HG02763 (cell line): ENCODE measurements around the gene HYPK.
A peak's percentile ranks its signal among the peaks of the same experiment; 100 is the strongest.
"Not testable (repeated sequence)": the region's sequence is repeated elsewhere in the genome, so short reads cannot be mapped to it uniquely, and the experiment has no call there.

ENCODE experiments used
- ATAC-seq: cut with Tn5 transposase; IDR thresholded peaks from one replicate; pipeline ENCODE4 v1.9.1; 2021; ENCODE audit warnings: mild to moderate bottlenecking, moderate library complexity; ENCODE audit not compliant: unreplicated experiment

HYPK gene

GRCh38 chr15:43795197-43795596 is 5.2 kb upstream of the HYPK start:
- no peak for ATAC-seq

- ATAC-seq, result no peak
Measured at GRCh38 chr15:43795997-43796396, 4.4 kb upstream of the HYPK start.

GRCh38 chr15:43796566-43796965 is 3.8 kb upstream of the HYPK start:
- ATAC-seq, result no peak

- ATAC-seq, result no peak
Measured at GRCh38 chr15:43799209-43799944, 1.0 kb upstream of the HYPK start.

- ATAC-seq, result no peak
Measured at GRCh38 chr15:43799945-43800285, 484 bp upstream of the HYPK start, which contains the start of gene SERINC4. Gene SERINC4 (minus strand): TSS chr15:43800220. CDS start chr15:43799986, 234 bp downstream.

- not testable (repeated sequence) for ATAC-seq
Measured at GRCh38 chr15:43802676-43803075, 2.3 kb downstream of the HYPK start.

GRCh38 chr15:43808435-43808950 is 8.1 kb downstream of the HYPK start:
- no peak for ATAC-seq

- ATAC-seq, result no peak
Measured at GRCh38 chr15:43808960-43809678, 8.7 kb downstream of the HYPK start.

- ATAC-seq, result not testable (repeated sequence)
Measured at GRCh38 chr15:43815064-43815463, 14.7 kb downstream of the HYPK start.

GRCh38 chr15:43821505-43821904 is 21.1 kb downstream of the HYPK start:
- no peak for ATAC-seq

GRCh38 chr15:43824302-43825246 is 24.2 kb downstream of the HYPK start, which contains the start of gene MFAP1:
Gene MFAP1 (minus strand): TSS chr15:43824690. CDS start chr15:43824569, 121 bp downstream.
- peak; percentile 81 for ATAC-seq

- not testable (repeated sequence) for ATAC-seq
Measured at GRCh38 chr15:43825305-43825704, 24.9 kb downstream of the HYPK start.

GRCh38 chr15:43826029-43826507 is 25.7 kb downstream of the HYPK start:
- no peak for ATAC-seq

- ATAC-seq, result peak; percentile 56
Measured at GRCh38 chr15:43826508-43827341, 26.3 kb downstream of the HYPK start, which contains the start of gene WDR76. Gene WDR76 (plus strand): TSS chr15:43827002. CDS start chr15:43827033, 31 bp downstream.

GRCh38 chr15:43828061-43828657 is 27.8 kb downstream of the HYPK start:
- ATAC-seq, result no peak

- ATAC-seq, result not testable (repeated sequence)
Measured at GRCh38 chr15:43829951-43830540, 29.6 kb downstream of the HYPK start.

- not testable (repeated sequence) for ATAC-seq
Measured at GRCh38 chr15:43830691-43831275, 30.4 kb downstream of the HYPK start.

GRCh38 chr15:43831519-43832052 is 31.2 kb downstream of the HYPK start:
- ATAC-seq, result not testable (repeated sequence)
